BJ (cell line): ENCODE data around the gene GLI1. TPM values are rescaled to one million over a fixed set of nuclear protein-coding genes. Genes with fewer than 3 reads are reported as not detected.

Experiments
- CTCF ChIA-PET: fragments of 350-600 bp; formaldehyde crosslinking; extraction: SDS; loops from one replicate; lab custom pipeline; 2021; ENCODE audit warnings: antibody characterized with exemption, inconsistent platforms; lab: Yijun Ruan, JAX
- POLR2A ChIA-PET: fragments of 300-600 bp; sonication (Branson Sonifier 250); formaldehyde crosslinking; extraction: SDS; loops from one replicate; lab custom pipeline; 2021; ENCODE audit warnings: antibody characterized with exemption; lab: Charles Lee
- DNase-seq: peaks from one replicate; pipeline ENCODE4 v3.0.0-alpha.2; 2011; ENCODE audit warnings: low read depth
- H3K27me3 ChIP-seq: 2 replicates; pipeline ENCODE4 v1.6.0; 2011; ENCODE audit warnings: low read length; ENCODE audit not compliant: control insufficient read depth, insufficient read depth
- H3K36me3 ChIP-seq: 2 replicates; pipeline ENCODE4 v1.5.1; 2011; ENCODE audit warnings: low read length; ENCODE audit not compliant: control insufficient read depth, insufficient read depth
- H3K4me3 ChIP-seq: 2 replicates; pipeline ENCODE4 v1.5.1; 2011; ENCODE audit warnings: low read depth, mild to moderate bottlenecking, control low read depth, low read length
- CTCF ChIP-seq: IDR thresholded peaks from 2 replicates; pipeline ENCODE4 v1.5.1; 2011; ENCODE audit warnings: low read depth, mild to moderate bottlenecking, control low read depth, inconsistent platforms, low read length, moderate library complexity; ENCODE audit not compliant: insufficient read depth
- polyA plus RNA-seq: library from polyadenylated mRNA; depleted of rRNA; stranded (reverse); fragments of >200 nt; gene quantifications from 2 replicates; pipeline ENCODE4 v1.2.3, GENCODE V29; 2011

Gene GLI1
- polyA plus RNA-seq, 1 experiment = 9.0 TPM

- ChIA-PET POLR2A (no interaction called here), CTCF (interaction anchor here (0.8 to 16.7 kb wide), 8 partner anchors 23 to 196 kb away, joined by 3 to 411 read pairs (median 4); partner anchors contain the start of gene B4GALNT1)
- DNase-seq = no peak
- Histone ChIP-seq H3K27me3 (no peaks in the 10 kb centered on the region), H3K4me3 (peak overlapping the region; percentile 67), H3K36me3 (no peaks in the 10 kb centered on the region)
- TF ChIP-seq CTCF = no peak
These were observed 841 bp downstream of the GLI1 start for GRCh38 chr12:57460468-57460784.

GRCh38 chr12:57460841-57461275 is 1.3 kb downstream of the GLI1 start:
- ChIA-PET CTCF (interaction anchor here (0.6 to 16.7 kb wide), 7 partner anchors 23 to 265 kb away, joined by 3 to 411 read pairs (median 4); partner anchors contain the start of gene B4GALNT1), POLR2A (no interaction called here)
- H3K27me3 ChIP-seq = no peaks in the 10 kb centered on the region
- H3K4me3 ChIP-seq = peak overlapping the region; percentile 67
- TF ChIP-seq CTCF = 0 out of 2 replicates have a peak, but pooled peaks have one; percentile 3
- H3K36me3 ChIP-seq = no peaks in the 10 kb centered on the region
- DNase-seq = no peak

GRCh38 chr12:57461276-57461916 is 1.8 kb downstream of the GLI1 start:
- Histone ChIP-seq H3K27me3 (no peaks in the 10 kb centered on the region), H3K36me3 (no peaks in the 10 kb centered on the region; the same call in 1 of the 2 replicates), H3K4me3 (peak overlapping the region; percentile 67)
- DNase-seq = no peak
- ChIA-PET CTCF (interaction anchor here (0.6 to 16.7 kb wide), 13 partner anchors 9 to 266 kb away, joined by 3 to 411 read pairs (median 4); partner anchors contain the start of genes ARHGAP9 and DDIT3), POLR2A (interaction anchor here (0.5 kb wide), 1 partner anchor 153 kb away, joined by 3 read pairs; no protein-coding TSS in a partner anchor)
- TF ChIP-seq CTCF = no peak

DNA sequence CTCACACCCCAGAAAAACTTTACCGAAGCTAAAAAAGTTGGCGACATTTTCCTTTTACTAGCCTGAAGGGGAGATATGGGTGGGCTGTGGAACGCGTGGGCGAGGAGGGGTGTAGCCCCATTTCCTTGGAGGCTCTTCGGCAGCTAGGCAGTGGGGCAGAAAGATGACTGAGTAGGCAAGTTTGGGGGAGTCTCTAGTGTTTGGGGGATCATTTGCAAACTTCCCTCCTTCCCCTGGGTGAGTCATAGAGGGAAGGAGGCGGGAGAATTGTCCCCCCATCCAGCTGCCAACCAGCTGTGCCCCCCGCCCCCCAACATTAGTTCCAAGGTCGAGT is 2.3 kb downstream of the GLI1 start:
- Histone ChIP-seq H3K36me3 (no peaks in the 10 kb centered on the region; the same call in 1 of the 2 replicates), H3K4me3 (peak overlapping the region; percentile 67), H3K27me3 (no peaks in the 10 kb centered on the region)
- CTCF ChIA-PET = interaction anchor here (0.5 to 16.7 kb wide), 16 partner anchors 7 to 219 kb away, joined by 3 to 411 read pairs (median 4); partner anchors contain the start of genes ARHGAP9, DDIT3, INHBE and MBD6
- POLR2A ChIA-PET = interaction anchor here (0.6 kb wide), 1 partner anchor 153 kb away, joined by 6 read pairs; no protein-coding TSS in a partner anchor
- no peak for DNase-seq
- no peak for TF ChIP-seq CTCF

DNA sequence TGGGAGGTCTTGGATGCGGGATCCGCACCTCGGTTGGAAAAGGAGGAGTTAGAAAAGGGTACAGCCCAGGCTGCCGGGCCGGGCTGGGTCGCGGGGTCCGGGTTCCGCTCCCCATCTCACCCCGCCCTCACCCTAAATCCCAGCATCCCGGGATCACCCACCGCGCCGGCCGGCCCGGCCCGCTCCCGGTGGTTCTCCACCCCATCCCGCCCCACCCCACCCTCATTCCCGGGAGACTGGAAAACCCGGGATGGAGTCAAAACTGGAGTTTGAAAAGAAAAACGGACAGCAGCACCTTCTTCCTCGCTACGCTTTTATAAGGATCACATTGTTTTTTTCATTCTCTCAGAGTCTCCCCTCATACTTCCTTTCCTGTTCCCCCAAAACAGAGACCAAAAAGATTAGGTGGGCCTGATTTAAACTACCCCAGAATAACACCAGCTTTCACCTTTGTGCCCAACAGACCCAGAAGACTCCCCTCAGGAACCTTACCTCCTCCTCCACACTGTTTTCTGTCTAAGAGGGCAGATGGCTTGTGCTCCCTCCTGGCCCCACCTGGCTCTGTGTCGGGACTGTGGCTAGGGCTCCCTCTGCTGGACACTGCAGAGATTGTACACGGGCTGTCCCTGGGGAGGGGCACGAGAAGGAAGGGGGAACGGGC is 2.8 kb downstream of the GLI1 start:
- POLR2A ChIA-PET = interaction anchor here (0.5 to 0.6 kb wide), 2 partner anchors 122 to 153 kb away, joined by 3 to 6 read pairs; no protein-coding TSS in a partner anchor

More for the DNA sequence above, 2.8 kb downstream of the GLI1 start:
- H3K36me3 ChIP-seq = no peaks in the 10 kb centered on the region; the same call in 1 of the 2 replicates
- TF ChIP-seq CTCF = peak; percentile 98
- H3K4me3 ChIP-seq = peak overlapping the region; percentile 67
- DNase-seq = peak; percentile 37
- H3K27me3 ChIP-seq = no peaks in the 10 kb centered on the region
- CTCF ChIA-PET = interaction anchor here (0.5 to 16.7 kb wide), 18 partner anchors 8 to 249 kb away, joined by 3 to 411 read pairs (median 4); partner anchors contain the start of genes ARHGAP9, DDIT3, INHBE and MBD6
